GM12892 (cell line): ENCODE data around the gene FN3K.

Experiments used
- POLR2A ChIP-seq: IDR thresholded peaks from 2 replicates; pipeline ENCODE4 v1.6.1; 2011; ENCODE audit warnings: low read depth, low read length, control low read depth
- POLR2AphosphoS5 ChIP-seq: IDR thresholded peaks from 2 replicates; pipeline ENCODE4 v1.6.1; 2011; ENCODE audit warnings: low read depth, low read length, control low read depth

GRCh38 chr17:82722341-82723013 is 12.9 kb upstream of the FN3K start:
- TF ChIP-seq POLR2A, result no peak
- TF ChIP-seq POLR2AphosphoS5, result no peak
